ENCODE data around the gene ARL4D. TPM values are rescaled to one million over a fixed set of nuclear protein-coding genes. Genes with fewer than 3 reads are reported as not detected.

Gene ARL4D
- total RNA-seq, 1 donor from 2014 or later: 1.5 TPM

GRCh38 chr17:43439041-43439440 is 40.2 kb downstream of the ARL4D start:
- no peaks in the 10 kb centered on the region for H3K27me3 ChIP-seq (ENCODE audit: control insufficient read depth, insufficient read depth, low read length)
- no peak overlapping the region for H3K4me3 ChIP-seq (ENCODE audit: low read depth, low read length)
- TF ChIP-seq, protein P1, sequence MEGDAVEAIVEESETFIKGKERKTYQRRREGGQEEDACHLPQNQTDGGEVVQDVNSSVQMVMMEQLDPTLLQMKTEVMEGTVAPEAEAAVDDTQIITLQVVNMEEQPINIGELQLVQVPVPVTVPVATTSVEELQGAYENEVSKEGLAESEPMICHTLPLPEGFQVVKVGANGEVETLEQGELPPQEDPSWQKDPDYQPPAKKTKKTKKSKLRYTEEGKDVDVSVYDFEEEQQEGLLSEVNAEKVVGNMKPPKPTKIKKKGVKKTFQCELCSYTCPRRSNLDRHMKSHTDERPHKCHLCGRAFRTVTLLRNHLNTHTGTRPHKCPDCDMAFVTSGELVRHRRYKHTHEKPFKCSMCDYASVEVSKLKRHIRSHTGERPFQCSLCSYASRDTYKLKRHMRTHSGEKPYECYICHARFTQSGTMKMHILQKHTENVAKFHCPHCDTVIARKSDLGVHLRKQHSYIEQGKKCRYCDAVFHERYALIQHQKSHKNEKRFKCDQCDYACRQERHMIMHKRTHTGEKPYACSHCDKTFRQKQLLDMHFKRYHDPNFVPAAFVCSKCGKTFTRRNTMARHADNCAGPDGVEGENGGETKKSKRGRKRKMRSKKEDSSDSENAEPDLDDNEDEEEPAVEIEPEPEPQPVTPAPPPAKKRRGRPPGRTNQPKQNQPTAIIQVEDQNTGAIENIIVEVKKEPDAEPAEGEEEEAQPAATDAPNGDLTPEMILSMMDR (IDR thresholded peaks at IDR 0.05; ENCODE audit: insufficient read depth, low read length, poor library complexity, severe bottlenecking): no peak
- DNase-seq (ENCODE audit: low read depth): no peak
- no peaks in the 10 kb centered on the region for H3K36me3 ChIP-seq (ENCODE audit: control insufficient read depth, insufficient read depth, low read length)

DNA sequence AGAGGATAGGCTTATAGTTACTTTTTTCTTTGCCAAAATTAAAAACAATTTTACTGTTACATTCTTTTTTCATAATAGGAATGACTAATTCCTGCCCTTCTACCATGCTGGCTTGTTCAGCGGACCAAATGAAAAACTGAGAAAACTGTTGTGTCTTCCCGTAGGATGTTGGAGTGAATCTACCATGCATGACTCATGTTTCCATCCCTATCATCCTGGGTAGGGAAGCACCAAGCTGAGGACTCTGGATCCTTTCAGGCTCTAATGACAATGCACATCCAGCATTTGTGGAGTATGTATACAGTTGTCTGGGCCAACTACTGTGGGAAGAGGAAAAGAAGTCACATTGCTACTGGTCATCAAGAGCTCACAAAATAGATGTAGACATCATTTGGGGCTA is 43.9 kb downstream of the ARL4D start:
- DNase-seq (ENCODE audit: low read depth): no peak
- H3K27me3 ChIP-seq (ENCODE audit: control insufficient read depth, insufficient read depth, low read length): no peaks in the 10 kb centered on the region
- TF ChIP-seq, protein P1 (IDR thresholded peaks at IDR 0.05; ENCODE audit: insufficient read depth, low read length, poor library complexity, severe bottlenecking): no peak
- no peak overlapping the region for H3K4me3 ChIP-seq (ENCODE audit: low read depth, low read length)
- H3K36me3 ChIP-seq (ENCODE audit: control insufficient read depth, insufficient read depth, low read length): no peaks in the 10 kb centered on the region

DNA sequence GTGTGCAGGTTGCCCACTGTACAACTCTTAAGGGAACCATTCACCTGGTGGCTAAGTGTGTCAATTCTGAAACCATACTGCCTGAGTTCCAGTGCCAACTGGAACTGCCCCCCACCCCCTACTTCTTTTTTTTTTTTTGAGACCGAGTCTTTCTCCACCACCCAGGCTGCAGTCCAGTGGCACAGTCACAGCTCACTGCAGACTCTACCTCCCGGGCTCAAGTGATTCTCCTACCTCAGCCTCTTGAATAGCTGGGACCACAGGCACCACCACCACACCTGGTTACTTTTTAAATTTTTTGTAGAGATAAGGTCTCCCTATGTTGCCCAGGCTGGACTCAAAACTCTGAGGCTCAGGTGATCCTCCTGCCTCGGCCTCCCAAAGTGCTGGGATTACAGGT is 44.6 kb downstream of the ARL4D start:
- Histone ChIP-seq H3K4me3 (ENCODE audit: low read depth, low read length) (no peak overlapping the region), H3K27me3 (ENCODE audit: control insufficient read depth, insufficient read depth, low read length) (no peaks in the 10 kb centered on the region), H3K36me3 (ENCODE audit: control insufficient read depth, insufficient read depth, low read length) (no peaks in the 10 kb centered on the region)
- no peak for DNase-seq (ENCODE audit: low read depth)
- TF ChIP-seq, protein P1 (IDR thresholded peaks at IDR 0.05; ENCODE audit: insufficient read depth, low read length, poor library complexity, severe bottlenecking): no peak

DNA sequence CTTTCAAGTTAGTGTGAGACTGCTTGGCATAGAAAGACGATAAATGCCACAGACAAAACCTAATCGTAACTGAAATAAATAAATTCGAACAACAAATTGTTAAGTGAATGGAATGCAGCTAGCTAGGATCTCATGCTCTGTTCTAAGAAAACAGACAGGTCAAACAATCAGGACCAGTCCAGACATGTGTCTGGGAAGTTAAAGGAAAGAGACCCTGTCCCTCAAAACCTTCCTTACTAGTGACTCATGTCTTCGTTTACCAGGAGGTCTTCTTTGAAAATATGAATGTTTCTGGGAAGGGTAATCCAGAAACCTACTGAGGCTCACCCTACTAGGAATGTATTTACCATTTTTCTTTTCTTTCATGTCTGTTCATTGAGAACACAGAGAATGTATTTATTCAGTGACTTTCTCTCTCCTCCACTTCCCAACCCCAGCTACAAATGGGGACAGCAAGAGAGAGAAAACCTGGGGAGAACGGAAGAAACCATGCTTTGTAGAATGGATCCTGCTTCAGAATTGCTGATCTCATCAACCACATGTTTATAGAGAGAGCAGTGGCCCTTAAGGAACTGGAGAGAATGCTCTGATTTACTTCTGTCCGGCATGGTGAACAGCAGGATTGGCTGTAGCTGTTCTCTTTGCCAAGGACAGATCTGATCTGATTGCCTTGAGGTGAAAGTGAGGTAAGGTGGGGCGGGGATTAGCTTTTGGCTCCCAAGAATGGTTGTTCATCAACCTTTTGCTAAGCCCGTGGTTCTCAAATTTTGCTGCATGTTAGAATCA is 45.6 kb downstream of the ARL4D start:
- TF ChIP-seq, protein P1 (IDR thresholded peaks at IDR 0.05; ENCODE audit: insufficient read depth, low read length, poor library complexity, severe bottlenecking): no peak
- no peak overlapping the region for H3K4me3 ChIP-seq (ENCODE audit: low read depth, low read length)
- H3K27me3 ChIP-seq (ENCODE audit: control insufficient read depth, insufficient read depth, low read length): no peaks in the 10 kb centered on the region
- no peak for DNase-seq (ENCODE audit: low read depth)
- no peaks in the 10 kb centered on the region for H3K36me3 ChIP-seq (ENCODE audit: control insufficient read depth, insufficient read depth, low read length)

DNA sequence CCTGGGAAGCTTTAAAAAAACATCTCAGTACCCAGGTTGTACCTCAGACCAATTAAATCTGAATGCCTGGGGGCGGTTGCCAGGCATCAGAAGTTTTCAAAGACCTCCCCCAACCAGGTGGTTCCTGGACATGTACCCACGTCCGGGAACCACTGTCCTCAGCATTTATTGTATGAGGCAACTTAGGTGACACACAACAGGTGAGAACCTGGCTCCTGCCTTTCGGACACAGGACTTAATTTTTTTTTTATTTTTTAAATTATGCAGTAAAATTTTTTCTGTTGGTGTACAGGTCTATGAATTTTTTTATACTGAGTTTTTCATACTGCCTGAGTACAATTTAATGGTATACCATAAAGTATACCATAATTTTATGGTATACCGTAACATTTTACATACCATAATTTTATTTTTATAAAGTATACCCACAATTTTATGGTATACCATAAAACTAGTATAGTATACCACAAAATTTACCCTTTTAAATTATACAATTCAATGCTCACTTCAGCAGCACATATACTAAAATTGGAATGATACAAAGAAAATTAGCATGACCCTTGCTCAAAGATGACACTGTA is 46.3 kb downstream of the ARL4D start:
- TF ChIP-seq, protein P1 (IDR thresholded peaks at IDR 0.05; ENCODE audit: insufficient read depth, low read length, poor library complexity, severe bottlenecking): no peak
- Histone ChIP-seq H3K27me3 (ENCODE audit: control insufficient read depth, insufficient read depth, low read length) (no peaks in the 10 kb centered on the region), H3K4me3 (ENCODE audit: low read depth, low read length) (no peak overlapping the region), H3K36me3 (ENCODE audit: control insufficient read depth, insufficient read depth, low read length) (no peaks in the 10 kb centered on the region)
- DNase-seq (ENCODE audit: low read depth): no peak
